Peyer's patch (tissue), 4 donors: Measurements from ENCODE around the gene SLC9A5. TPM values are rescaled to one million over a fixed set of nuclear protein-coding genes. Genes with fewer than 3 reads are reported as not detected.

ENCODE experiments used
- DNase-seq, 3 donors: peaks; one replicate each; pipeline ENCODE4 v3.0.0-alpha.2; 2017 to 2019
- H3K27ac ChIP-seq, 4 donors: fragments of 200-600 bp; sonication (generic); one replicate each; pipeline ENCODE4 v1.5.1; 2016 to 2019
- H3K27me3 ChIP-seq, 2 donors: fragments of 200-600 bp; sonication (generic); one replicate each; pipeline ENCODE4 v1.5.1; 2019
- H3K36me3 ChIP-seq, 3 donors: fragments of 200-600 bp; sonication (generic); one replicate each; pipeline ENCODE4 v1.5.1; 2016 to 2019
- H3K4me1 ChIP-seq, 4 donors: fragments of 200-600 bp; sonication (generic); one replicate each; pipeline ENCODE4 v1.5.1; 2016 to 2019
- H3K4me3 ChIP-seq, 4 donors: fragments of 200-600 bp; sonication (generic); 1 replicate in 3 of 4; 2 replicates in 1 of 4; pipeline ENCODE4 v1.5.1; 2016 to 2019; ENCODE audit warnings: mild to moderate bottlenecking in 1 of 4
- H3K9me3 ChIP-seq, 4 donors: fragments of 200-600 bp; sonication (generic); one replicate each; pipeline ENCODE4 v1.5.1; 2016 to 2019; ENCODE audit warnings: mild to moderate bottlenecking in 1 of 4
- POLR2A ChIP-seq, 2 donors: fragments of 450-650 bp; IDR thresholded peaks; one replicate each; pipeline ENCODE4 v1.5.1; 2017; ENCODE audit warnings: antibody characterized with exemption in 2 of 2, mild to moderate bottlenecking in 2 of 2, moderate library complexity in 2 of 2
- total RNA-seq, 4 donors: library from RNA; depleted of rRNA; stranded (reverse); fragments of >200 nt; gene quantifications; one replicate each; pipeline ENCODE4 v1.1.0, GENCODE V29; 2016
- TF ChIP-seq, protein P1 (sequence below), 6 experiments: fragments of 450-650 bp in 4 of 6; fragments of 200-600 bp in 2 of 6; sonication (generic) in 1 of 6; IDR thresholded peaks; one replicate each; pipeline ENCODE4 v1.5.1; 2017 to 2019; ENCODE audit warnings: antibody characterized with exemption in 6 of 6, mild to moderate bottlenecking in 3 of 6, moderate library complexity in 1 of 6

SLC9A5 gene
- total RNA-seq, 4 donors from 2014 or later, result 1.2 to 2.2 (median 1.8) TPM

DNA sequence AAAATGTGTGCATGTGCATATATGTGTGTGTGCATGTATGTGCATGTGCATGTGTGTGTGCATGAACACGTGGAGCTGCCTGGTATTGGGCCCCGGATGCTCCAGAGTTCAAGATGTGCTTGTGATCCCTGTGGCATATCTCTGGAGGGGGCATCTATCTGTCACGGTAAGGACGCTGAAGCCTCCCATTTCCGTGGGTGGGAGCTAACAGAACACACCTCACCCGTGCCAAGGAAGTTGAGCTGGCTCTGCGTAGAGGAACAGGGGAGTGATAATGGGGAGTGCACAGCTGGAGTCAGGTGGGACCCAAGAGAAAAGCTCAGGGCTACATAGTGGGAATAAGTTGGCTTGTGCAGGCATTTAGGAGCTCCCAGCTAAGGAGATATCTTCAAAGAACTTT lies 37.1 kb upstream of the SLC9A5 start:
- Histone ChIP-seq H3K27me3 (no peaks in the 10 kb centered on the region), H3K9me3 (no peaks in the 10 kb centered on the region), H3K36me3 (no peaks in the 10 kb centered on the region), H3K27ac (no peak overlapping the region), H3K4me1 (peaks cover 0 to 9% (median 0%) of the 10 kb centered on the region in 4 donors), H3K4me3 (no peak overlapping the region)
- TF ChIP-seq POLR2A (IDR thresholded peaks at IDR 0.05), result no peak
- TF ChIP-seq, protein P1, sequence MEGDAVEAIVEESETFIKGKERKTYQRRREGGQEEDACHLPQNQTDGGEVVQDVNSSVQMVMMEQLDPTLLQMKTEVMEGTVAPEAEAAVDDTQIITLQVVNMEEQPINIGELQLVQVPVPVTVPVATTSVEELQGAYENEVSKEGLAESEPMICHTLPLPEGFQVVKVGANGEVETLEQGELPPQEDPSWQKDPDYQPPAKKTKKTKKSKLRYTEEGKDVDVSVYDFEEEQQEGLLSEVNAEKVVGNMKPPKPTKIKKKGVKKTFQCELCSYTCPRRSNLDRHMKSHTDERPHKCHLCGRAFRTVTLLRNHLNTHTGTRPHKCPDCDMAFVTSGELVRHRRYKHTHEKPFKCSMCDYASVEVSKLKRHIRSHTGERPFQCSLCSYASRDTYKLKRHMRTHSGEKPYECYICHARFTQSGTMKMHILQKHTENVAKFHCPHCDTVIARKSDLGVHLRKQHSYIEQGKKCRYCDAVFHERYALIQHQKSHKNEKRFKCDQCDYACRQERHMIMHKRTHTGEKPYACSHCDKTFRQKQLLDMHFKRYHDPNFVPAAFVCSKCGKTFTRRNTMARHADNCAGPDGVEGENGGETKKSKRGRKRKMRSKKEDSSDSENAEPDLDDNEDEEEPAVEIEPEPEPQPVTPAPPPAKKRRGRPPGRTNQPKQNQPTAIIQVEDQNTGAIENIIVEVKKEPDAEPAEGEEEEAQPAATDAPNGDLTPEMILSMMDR (IDR thresholded peaks at IDR 0.05), result no peak
- no peak for DNase-seq

DNA sequence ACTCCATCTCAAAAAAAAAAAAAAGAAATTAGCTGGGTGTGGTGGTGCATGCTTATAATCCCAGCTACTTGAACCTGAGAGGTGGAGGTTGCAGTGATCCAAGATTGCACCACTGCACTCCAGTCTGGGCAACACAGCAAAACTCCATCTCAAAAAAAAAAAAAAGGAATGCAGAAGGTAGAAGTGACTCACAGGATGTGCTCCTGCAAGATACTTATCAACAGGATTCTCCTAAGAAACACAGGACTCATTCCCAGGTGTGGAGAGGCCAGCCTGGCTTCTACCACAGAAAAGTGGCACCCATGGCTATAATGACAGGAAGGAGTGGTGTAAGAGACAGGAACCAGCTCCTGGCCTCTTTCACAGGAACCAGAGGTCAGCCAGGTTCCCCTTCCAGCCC lies 36.0 kb upstream of the SLC9A5 start:
- Histone ChIP-seq H3K4me1 (peaks cover 0 to 9% (median 0%) of the 10 kb centered on the region in 4 donors), H3K4me3 (no peak overlapping the region), H3K9me3 (no peaks in the 10 kb centered on the region), H3K27ac (no peak overlapping the region), H3K27me3 (no peaks in the 10 kb centered on the region), H3K36me3 (no peaks in the 10 kb centered on the region)
- no peak for DNase-seq
- no peak for TF ChIP-seq POLR2A (IDR thresholded peaks at IDR 0.05)
- TF ChIP-seq, protein P1 (IDR thresholded peaks at IDR 0.05), result no peak

DNA sequence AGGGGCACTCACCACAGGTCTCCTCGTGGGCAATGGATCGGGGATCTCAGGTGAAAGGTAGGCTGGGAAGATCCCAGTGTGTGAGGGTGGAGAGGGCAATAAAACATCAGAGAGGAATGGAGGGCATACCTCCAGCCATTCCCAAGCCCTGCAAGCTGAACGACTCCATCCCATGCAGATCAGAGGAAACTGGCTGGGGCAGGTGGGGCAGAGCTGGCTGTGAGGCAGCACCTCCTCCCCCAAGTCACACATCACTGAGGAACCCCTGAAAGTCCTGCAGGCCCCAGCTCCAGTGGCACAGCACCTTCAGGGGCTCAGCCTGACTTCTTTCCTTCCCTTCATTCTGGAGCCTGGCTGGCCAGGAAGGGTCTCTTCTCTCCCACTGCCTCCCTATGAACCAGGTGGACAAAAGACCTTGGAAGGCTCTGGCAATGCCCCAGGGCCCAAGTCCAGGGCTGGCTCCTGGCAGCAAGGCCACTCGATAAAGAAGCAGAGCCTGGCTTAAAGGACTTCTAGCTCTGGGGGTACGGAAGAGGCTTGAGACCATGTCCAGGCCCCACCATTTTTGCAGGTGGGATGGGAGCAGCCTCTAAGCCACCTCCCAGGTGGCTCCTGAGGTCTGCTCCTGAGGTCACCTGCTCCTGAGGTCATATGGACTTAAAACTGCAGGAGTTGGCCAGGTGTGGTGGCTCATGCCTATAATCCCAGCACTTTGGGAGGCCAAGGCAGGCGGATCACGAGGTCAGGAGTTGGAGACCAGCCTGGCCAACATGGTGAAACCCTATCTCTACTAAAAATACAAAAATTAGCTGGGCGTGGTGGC lies 35.4 kb upstream of the SLC9A5 start:
- H3K4me3 ChIP-seq, result no peak overlapping the region
- H3K27me3 ChIP-seq, result no peaks in the 10 kb centered on the region
- no peaks in the 10 kb centered on the region for H3K9me3 ChIP-seq
- H3K27ac ChIP-seq, result peak overlapping the region in 1 of 4 donors; percentile 7
- no peak for DNase-seq
- H3K4me1 ChIP-seq, result peaks cover 0 to 9% (median 0%) of the 10 kb centered on the region in 4 donors
- TF ChIP-seq, protein P1 (IDR thresholded peaks at IDR 0.05), result no peak
- no peak for TF ChIP-seq POLR2A (IDR thresholded peaks at IDR 0.05)
- H3K36me3 ChIP-seq, result no peaks in the 10 kb centered on the region

DNA sequence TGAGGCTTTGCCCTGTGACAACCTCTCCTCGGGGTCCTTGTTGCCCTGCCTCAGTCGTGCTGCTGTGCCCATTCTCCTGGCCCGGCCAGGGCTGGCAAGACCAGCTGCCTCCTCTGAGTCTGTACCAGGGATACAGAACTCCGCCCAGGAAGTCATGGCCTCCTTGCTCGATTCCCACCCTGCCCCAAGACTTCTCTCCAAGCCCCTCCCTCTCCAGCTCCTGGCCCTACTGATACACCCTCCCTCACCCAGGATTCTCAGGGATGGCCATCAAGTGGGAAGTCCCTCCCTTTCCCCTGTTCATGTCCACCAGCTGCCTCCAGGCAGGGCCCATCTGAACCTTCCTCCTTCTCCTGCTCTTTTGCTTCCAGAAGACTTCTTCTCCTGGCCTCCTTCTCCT lies 33.1 kb upstream of the SLC9A5 start:
- H3K4me3 ChIP-seq, result no peak overlapping the region
- TF ChIP-seq, protein P1 (IDR thresholded peaks at IDR 0.05), result no peak
- no peak for TF ChIP-seq POLR2A (IDR thresholded peaks at IDR 0.05)
- no peak overlapping the region for H3K27ac ChIP-seq
- peaks cover 0 to 9% (median 0%) of the 10 kb centered on the region in 4 donors for H3K4me1 ChIP-seq
- H3K9me3 ChIP-seq, result no peaks in the 10 kb centered on the region
- no peaks in the 10 kb centered on the region for H3K27me3 ChIP-seq
- no peak for DNase-seq
- no peaks in the 10 kb centered on the region for H3K36me3 ChIP-seq

DNA sequence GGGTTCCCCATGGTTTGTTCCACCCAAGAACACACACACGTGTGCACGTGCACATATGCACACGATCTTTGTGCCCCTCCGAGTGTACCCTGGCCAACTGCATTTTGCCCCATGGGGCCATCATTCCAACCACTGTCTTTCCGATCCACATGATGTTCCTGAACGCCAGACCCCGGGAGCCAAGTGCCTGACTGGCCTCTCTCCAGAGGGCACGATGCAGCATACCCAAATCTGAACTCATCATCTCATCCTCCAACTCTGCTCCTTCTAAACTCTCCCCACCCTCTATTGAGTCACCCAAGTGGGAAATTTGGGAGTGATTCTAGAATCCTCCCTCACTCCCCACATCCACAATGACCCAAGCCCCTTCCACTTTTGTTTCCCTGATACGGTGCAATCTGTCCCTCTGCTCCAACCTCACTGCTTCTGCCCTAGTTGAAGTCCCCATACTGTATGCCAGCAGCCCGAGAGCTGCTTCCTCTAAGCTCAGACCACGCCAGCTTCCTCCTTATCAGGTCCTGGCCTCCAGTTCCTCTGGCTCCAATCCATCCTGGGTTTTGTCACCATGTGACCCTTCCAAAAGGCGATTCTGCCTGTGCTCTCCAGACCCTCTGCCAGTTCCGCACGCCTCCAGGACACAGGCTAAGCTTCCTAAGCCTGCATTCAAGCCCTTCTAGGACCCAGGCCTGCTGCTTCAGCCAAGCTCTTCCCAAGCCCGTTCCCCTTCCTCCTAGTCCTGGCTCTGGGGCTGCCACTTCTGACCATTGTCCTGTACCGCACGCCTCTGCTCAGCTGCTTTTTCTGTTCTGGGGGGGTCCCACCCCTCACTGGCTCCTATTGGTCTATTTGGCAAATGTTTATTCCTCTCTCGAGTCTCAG lies 31.9 kb upstream of the SLC9A5 start:
- DNase-seq, result no peak
- H3K4me1 ChIP-seq, result peaks cover 0 to 9% (median 0%) of the 10 kb centered on the region in 4 donors
- no peak overlapping the region for H3K27ac ChIP-seq
- no peaks in the 10 kb centered on the region for H3K27me3 ChIP-seq
- TF ChIP-seq POLR2A (IDR thresholded peaks at IDR 0.05), result no peak
- TF ChIP-seq, protein P1 (IDR thresholded peaks at IDR 0.05), result no peak
- no peaks in the 10 kb centered on the region for H3K9me3 ChIP-seq
- no peak overlapping the region for H3K4me3 ChIP-seq
- H3K36me3 ChIP-seq, result no peaks in the 10 kb centered on the region
